ENCODE measurements around the gene UCP3.

DNA sequence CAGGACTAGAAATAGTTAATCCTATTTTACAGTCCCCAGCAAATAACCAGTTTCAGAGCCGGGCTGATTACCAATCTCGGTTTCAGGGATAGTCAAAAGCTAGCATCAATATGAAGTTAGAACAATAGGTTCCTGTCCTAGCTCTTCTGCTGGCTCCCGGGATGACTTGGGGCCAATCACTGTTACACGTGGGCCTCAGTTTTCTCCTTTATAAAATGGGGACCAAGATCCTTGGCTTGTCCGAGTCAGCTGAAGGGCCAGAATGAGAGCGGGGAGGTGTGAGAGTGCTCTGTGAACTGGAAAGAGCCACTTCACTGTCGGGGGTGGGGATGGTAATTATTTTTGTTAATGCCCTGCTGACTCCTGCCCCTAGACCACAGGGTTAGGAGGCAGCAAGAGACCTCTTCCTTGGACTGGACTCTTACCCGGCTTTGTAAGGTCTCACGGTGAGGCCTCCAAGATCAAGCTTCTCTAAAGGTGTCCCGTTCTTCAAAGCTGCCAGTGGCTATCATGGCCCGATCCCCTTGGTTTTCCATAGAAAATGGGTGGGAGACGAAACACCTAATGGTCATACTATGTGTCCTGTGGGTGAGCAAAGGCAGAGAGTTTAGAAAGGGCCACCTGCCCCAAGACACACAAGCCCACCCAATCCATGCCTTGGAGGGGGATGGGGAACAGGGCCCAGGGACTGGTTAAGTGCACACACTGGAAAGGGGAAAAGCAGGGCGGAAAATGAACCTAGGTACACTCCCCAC, 27.7 kb downstream of the UCP3 start:
- TF ChIP-seq ZBTB33 (IDR thresholded peaks at IDR 0.05) (no peak), TAF1 (conservative IDR thresholded peaks at IDR 0.05) (no peak), JUND (IDR thresholded peaks at IDR 0.05) (no peak), FOXA1 (IDR thresholded peaks at IDR 0.05) (no peak), NR2F2 (IDR thresholded peaks at IDR 0.05) (no peak)
- TF ChIP-seq, protein P1, sequence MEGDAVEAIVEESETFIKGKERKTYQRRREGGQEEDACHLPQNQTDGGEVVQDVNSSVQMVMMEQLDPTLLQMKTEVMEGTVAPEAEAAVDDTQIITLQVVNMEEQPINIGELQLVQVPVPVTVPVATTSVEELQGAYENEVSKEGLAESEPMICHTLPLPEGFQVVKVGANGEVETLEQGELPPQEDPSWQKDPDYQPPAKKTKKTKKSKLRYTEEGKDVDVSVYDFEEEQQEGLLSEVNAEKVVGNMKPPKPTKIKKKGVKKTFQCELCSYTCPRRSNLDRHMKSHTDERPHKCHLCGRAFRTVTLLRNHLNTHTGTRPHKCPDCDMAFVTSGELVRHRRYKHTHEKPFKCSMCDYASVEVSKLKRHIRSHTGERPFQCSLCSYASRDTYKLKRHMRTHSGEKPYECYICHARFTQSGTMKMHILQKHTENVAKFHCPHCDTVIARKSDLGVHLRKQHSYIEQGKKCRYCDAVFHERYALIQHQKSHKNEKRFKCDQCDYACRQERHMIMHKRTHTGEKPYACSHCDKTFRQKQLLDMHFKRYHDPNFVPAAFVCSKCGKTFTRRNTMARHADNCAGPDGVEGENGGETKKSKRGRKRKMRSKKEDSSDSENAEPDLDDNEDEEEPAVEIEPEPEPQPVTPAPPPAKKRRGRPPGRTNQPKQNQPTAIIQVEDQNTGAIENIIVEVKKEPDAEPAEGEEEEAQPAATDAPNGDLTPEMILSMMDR (IDR thresholded peaks at IDR 0.05; ENCODE audit: low read depth, low read length, missing input control): no peak
- TF ChIP-seq, protein P2, sequence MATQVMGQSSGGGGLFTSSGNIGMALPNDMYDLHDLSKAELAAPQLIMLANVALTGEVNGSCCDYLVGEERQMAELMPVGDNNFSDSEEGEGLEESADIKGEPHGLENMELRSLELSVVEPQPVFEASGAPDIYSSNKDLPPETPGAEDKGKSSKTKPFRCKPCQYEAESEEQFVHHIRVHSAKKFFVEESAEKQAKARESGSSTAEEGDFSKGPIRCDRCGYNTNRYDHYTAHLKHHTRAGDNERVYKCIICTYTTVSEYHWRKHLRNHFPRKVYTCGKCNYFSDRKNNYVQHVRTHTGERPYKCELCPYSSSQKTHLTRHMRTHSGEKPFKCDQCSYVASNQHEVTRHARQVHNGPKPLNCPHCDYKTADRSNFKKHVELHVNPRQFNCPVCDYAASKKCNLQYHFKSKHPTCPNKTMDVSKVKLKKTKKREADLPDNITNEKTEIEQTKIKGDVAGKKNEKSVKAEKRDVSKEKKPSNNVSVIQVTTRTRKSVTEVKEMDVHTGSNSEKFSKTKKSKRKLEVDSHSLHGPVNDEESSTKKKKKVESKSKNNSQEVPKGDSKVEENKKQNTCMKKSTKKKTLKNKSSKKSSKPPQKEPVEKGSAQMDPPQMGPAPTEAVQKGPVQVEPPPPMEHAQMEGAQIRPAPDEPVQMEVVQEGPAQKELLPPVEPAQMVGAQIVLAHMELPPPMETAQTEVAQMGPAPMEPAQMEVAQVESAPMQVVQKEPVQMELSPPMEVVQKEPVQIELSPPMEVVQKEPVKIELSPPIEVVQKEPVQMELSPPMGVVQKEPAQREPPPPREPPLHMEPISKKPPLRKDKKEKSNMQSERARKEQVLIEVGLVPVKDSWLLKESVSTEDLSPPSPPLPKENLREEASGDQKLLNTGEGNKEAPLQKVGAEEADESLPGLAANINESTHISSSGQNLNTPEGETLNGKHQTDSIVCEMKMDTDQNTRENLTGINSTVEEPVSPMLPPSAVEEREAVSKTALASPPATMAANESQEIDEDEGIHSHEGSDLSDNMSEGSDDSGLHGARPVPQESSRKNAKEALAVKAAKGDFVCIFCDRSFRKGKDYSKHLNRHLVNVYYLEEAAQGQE (IDR thresholded peaks at IDR 0.05): no peak
- TF ChIP-seq, protein P3, sequence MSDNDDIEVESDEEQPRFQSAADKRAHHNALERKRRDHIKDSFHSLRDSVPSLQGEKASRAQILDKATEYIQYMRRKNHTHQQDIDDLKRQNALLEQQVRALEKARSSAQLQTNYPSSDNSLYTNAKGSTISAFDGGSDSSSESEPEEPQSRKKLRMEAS (IDR thresholded peaks at IDR 0.05): no peak
